AG04449 (cell line): Measurements from ENCODE around the gene MYOM3.

Experiments used
- CTCF ChIA-PET: fragments of 350-600 bp; formaldehyde crosslinking; extraction: SDS; loops from one replicate; lab custom pipeline; 2021; ENCODE audit warnings: antibody characterized with exemption; lab: Yijun Ruan, JAX
- POLR2A ChIA-PET: fragments of 400-600, 350-600 bp; formaldehyde crosslinking; extraction: SDS; loops from one replicate; lab custom pipeline; 2020; ENCODE audit warnings: antibody characterized with exemption, inconsistent platforms; lab: Yijun Ruan, JAX
- DNase-seq: peaks from one replicate; pipeline ENCODE4 v3.0.0-alpha.2; 2010; ENCODE audit warnings: low read depth, low spot score
- H3K4me3 ChIP-seq: 2 replicates; pipeline ENCODE4 v1.5.1; 2011; ENCODE audit warnings: low read depth, mild to moderate bottlenecking, control low read depth, low read length
- CTCF ChIP-seq: IDR thresholded peaks from one replicate; pipeline ENCODE4 v1.5.1; 2011; ENCODE audit warnings: mild to moderate bottlenecking, moderate library complexity, low read length, control low read depth, inconsistent platforms; ENCODE audit not compliant: insufficient read depth; ENCODE audit errors: missing control alignments

The MYOM3 gene

GRCh38 chr1:24133819-24134218 lies 21.9 kb upstream of the MYOM3 start:
- ChIA-PET POLR2A (no interaction called here), CTCF (interaction anchor here (1.1 to 3.3 kb wide), 3 partner anchors 13 to 16 kb away, joined by 4 to 26 read pairs (median 5); no protein-coding TSS in a partner anchor)
- no peak for DNase-seq
- TF ChIP-seq CTCF: no peak
- no peak overlapping the region for H3K4me3 ChIP-seq

- no peak for TF ChIP-seq CTCF
- ChIA-PET POLR2A (no interaction called here), CTCF (no interaction called here)
- DNase-seq: no peak
- no peak overlapping the region for H3K4me3 ChIP-seq
Measured at GRCh38 chr1:24130385-24130784, 18.4 kb upstream of the MYOM3 start.

GRCh38 chr1:24127801-24128363 lies 15.9 kb upstream of the MYOM3 start:
- no peak overlapping the region for H3K4me3 ChIP-seq
- TF ChIP-seq CTCF: no peak
- ChIA-PET POLR2A (interaction anchor here (0.6 kb wide), 1 partner anchor 842 kb away, joined by 3 read pairs; no protein-coding TSS in a partner anchor), CTCF (no interaction called here)
- no peak for DNase-seq

- TF ChIP-seq CTCF: no peak
- CTCF ChIA-PET: interaction anchor here (0.6 to 3.6 kb wide), 5 partner anchors 15 to 266 kb away, joined by 3 to 21 read pairs (median 6); partner anchors contain the start of gene MYOM3
Measured at GRCh38 chr1:24127134-24127800, 15.3 kb upstream of the MYOM3 start.

GRCh38 chr1:24126672-24127023 lies 14.7 kb upstream of the MYOM3 start:
- POLR2A ChIA-PET: no interaction called here
- H3K4me3 ChIP-seq: no peak overlapping the region
- CTCF ChIA-PET: interaction anchor here (0.6 to 3.6 kb wide), 7 partner anchors 13 to 266 kb away, joined by 3 to 21 read pairs (median 6); partner anchors contain the start of gene MYOM3
- no peak for DNase-seq
- no peak for TF ChIP-seq CTCF

More at GRCh38 chr1:24127134-24127800, 15.3 kb upstream of the MYOM3 start:
- no peak for DNase-seq
- POLR2A ChIA-PET: interaction anchor here (0.6 kb wide), 1 partner anchor 843 kb away, joined by 3 read pairs; no protein-coding TSS in a partner anchor
- no peak overlapping the region for H3K4me3 ChIP-seq

GRCh38 chr1:24126018-24126671 lies 14.2 kb upstream of the MYOM3 start:
- ChIA-PET CTCF (interaction anchor here (0.5 to 3.6 kb wide), 8 partner anchors 11 to 267 kb away, joined by 3 to 21 read pairs (median 6); partner anchors contain the start of gene MYOM3), POLR2A (no interaction called here)
- no peak for TF ChIP-seq CTCF
- no peak overlapping the region for H3K4me3 ChIP-seq
- no peak for DNase-seq
